H1 (cell line): ENCODE data around the gene SMG7. TPM values are rescaled to one million over a fixed set of nuclear protein-coding genes. Genes with fewer than 3 reads are reported as not detected.

Experiments used
- CTCF ChIA-PET: fragments of 300-600 bp; sonication (Branson Sonifier 250); formaldehyde crosslinking; loops from one replicate; lab custom pipeline; 2021; ENCODE audit not compliant: partially characterized antibody; lab: Charles Lee
- POLR2A ChIA-PET: fragments of 300-600 bp; sonication (Branson Sonifier 250); formaldehyde crosslinking; loops from one replicate; lab custom pipeline; 2021; ENCODE audit warnings: inconsistent platforms; ENCODE audit not compliant: partially characterized antibody; lab: Charles Lee
- DNase-seq, 2 experiments: peaks; one replicate each; pipeline versions ENCODE4 v3.0.0 to v3.0.0-alpha.2; 2010 to 2022; ENCODE audit warnings: low spot score in 2 of 2, low read depth in 1 of 2, mixed read lengths in 1 of 2
- FAIRE-seq: peaks from 2 replicates; lab custom pipeline; 2011; peaks lifted over from hg19 to GRCh38; lab: Jason Lieb, UNC
- H2AFZ ChIP-seq: 2 replicates; pipeline ENCODE4 v1.8.1; 2012; ENCODE audit warnings: low read length, inconsistent platforms
- H2AK5ac ChIP-seq: 2 replicates; pipeline ENCODE4 v1.6.1; 2013; ENCODE audit warnings: low read depth, low read length
- H2BK120ac ChIP-seq: replicated peaks from 2 replicates; pipeline ENCODE3; 2013; ENCODE audit warnings: low read depth, low read length, inconsistent platforms
- H2BK12ac ChIP-seq: 2 replicates; pipeline ENCODE4 v1.6.1; 2013; ENCODE audit warnings: low read depth, low read length
- H2BK15ac ChIP-seq: 2 replicates; pipeline ENCODE4 v1.6.1; 2013; ENCODE audit warnings: low read length
- H2BK20ac ChIP-seq: 2 replicates; pipeline ENCODE4 v1.6.1; 2013; ENCODE audit warnings: low read length
- H2BK5ac ChIP-seq: 2 replicates; pipeline ENCODE4 v1.6.1; 2013; ENCODE audit warnings: low read depth, low read length
- H3K14ac ChIP-seq: 2 replicates; pipeline ENCODE4 v1.6.1; 2013; ENCODE audit warnings: inconsistent platforms; ENCODE audit not compliant: insufficient read length
- H3K18ac ChIP-seq: 2 replicates; pipeline ENCODE4 v1.6.1; 2013; ENCODE audit warnings: low read length; ENCODE audit errors: extremely low read depth
- H3K23ac ChIP-seq: 2 replicates; pipeline ENCODE4 v1.6.1; 2013; ENCODE audit warnings: inconsistent platforms; ENCODE audit not compliant: insufficient read length
- H3K23me2 ChIP-seq: 2 replicates; pipeline ENCODE4 v1.6.1; 2013; ENCODE audit warnings: low read depth, low read length
- H3K27ac ChIP-seq: 2 replicates; pipeline ENCODE4 v1.6.1; 2011; ENCODE audit warnings: low read depth, low read length, inconsistent platforms
- H3K27me3 ChIP-seq, 4 experiments: replicated peaks in 1 of 4; 1 replicate in 1 of 4; 2 replicates in 3 of 4; pipeline versions ENCODE4 v1.6.1 to v1.8.1; 2011 to 2013; ENCODE audit warnings: low read length in 3 of 4, mild to moderate bottlenecking in 3 of 4, inconsistent platforms in 2 of 4, mixed read lengths in 2 of 4, moderate library complexity in 1 of 4; ENCODE audit not compliant: control insufficient read depth in 3 of 4, insufficient read depth in 3 of 4; ENCODE audit errors: extremely low read depth in 1 of 4
- H3K36me3 ChIP-seq, 4 experiments: 2 replicates each; pipeline versions ENCODE4 v1.6.1 to v1.8.1; 2011 to 2013; ENCODE audit warnings: mild to moderate bottlenecking in 4 of 4, low read length in 3 of 4, moderate library complexity in 2 of 4, control low read depth in 1 of 4, inconsistent platforms in 1 of 4; ENCODE audit not compliant: insufficient read depth in 4 of 4, control insufficient read depth in 2 of 4
- H3K4ac ChIP-seq: replicated peaks from 2 replicates; pipeline ENCODE3; 2013; ENCODE audit warnings: low read length, low read depth, mixed read lengths, inconsistent platforms; ENCODE audit not compliant: insufficient read length
- H3K4me1 ChIP-seq, 4 experiments: replicated peaks in 1 of 4; 1 replicate in 1 of 4; 2 replicates in 3 of 4; pipeline versions ENCODE4 v1.6.1 to v1.8.1; 2011 to 2013; ENCODE audit warnings: low read length in 3 of 4, inconsistent platforms in 2 of 4, mixed read lengths in 1 of 4; ENCODE audit not compliant: insufficient read depth in 4 of 4, control insufficient read depth in 3 of 4
- H3K4me2 ChIP-seq, 2 experiments: 2 replicates each; pipeline versions ENCODE4 v1.6.1 to v1.8.1; 2011 to 2013; ENCODE audit warnings: low read depth in 2 of 2, low read length in 2 of 2, control low read depth in 1 of 2, inconsistent platforms in 1 of 2, mild to moderate bottlenecking in 1 of 2; ENCODE audit not compliant: insufficient read depth in 1 of 2
- H3K4me3 ChIP-seq, 4 experiments: fragments of 200-600, 300-600 bp in 1 of 4; sonication (generic), shearing (Covaris generic), sonication (Bioruptor Twin) in 1 of 4; 2 replicates each; pipeline versions ENCODE4 v1.5.1 to v1.8.1; 2011 to 2016; ENCODE audit warnings: low read length in 4 of 4, low read depth in 3 of 4, control low read depth in 2 of 4, inconsistent platforms in 2 of 4, mild to moderate bottlenecking in 2 of 4, mixed read lengths in 1 of 4, moderate library complexity in 1 of 4; ENCODE audit not compliant: insufficient read depth in 2 of 4; ENCODE audit errors: extremely low read depth in 1 of 4
- H3K56ac ChIP-seq: replicated peaks from 2 replicates; pipeline ENCODE3; 2013; ENCODE audit warnings: low read depth, mild to moderate bottlenecking, mixed read lengths, low read length, inconsistent platforms; ENCODE audit not compliant: insufficient read length
- H3K79me1 ChIP-seq: 2 replicates; pipeline ENCODE4 v1.6.1; 2013; ENCODE audit warnings: low read depth, low read length, control low read depth
- H3K79me2 ChIP-seq, 2 experiments: 2 replicates each; pipeline versions ENCODE4 v1.6.1 to v1.8.1; 2012 to 2013; ENCODE audit warnings: low read length in 2 of 2, mild to moderate bottlenecking in 2 of 2, inconsistent platforms in 1 of 2; ENCODE audit not compliant: insufficient read depth in 2 of 2, control insufficient read depth in 1 of 2
- H3K9ac ChIP-seq, 4 experiments: replicated peaks in 1 of 4; 1 replicate in 1 of 4; 2 replicates in 3 of 4; pipeline versions ENCODE4 v1.6.1 to v1.8.1; 2011 to 2013; ENCODE audit warnings: low read depth in 3 of 4, low read length in 3 of 4, control low read depth in 2 of 4, mild to moderate bottlenecking in 2 of 4, moderate library complexity in 2 of 4, inconsistent platforms in 1 of 4; ENCODE audit errors: extremely low read depth in 1 of 4
- H3K9me3 ChIP-seq, 2 experiments: 2 replicates each; pipeline versions ENCODE4 v1.6.1 to v1.8.1; 2012 to 2013; ENCODE audit warnings: mild to moderate bottlenecking in 2 of 2, moderate library complexity in 2 of 2, control low read depth in 1 of 2, inconsistent platforms in 1 of 2, low read depth in 1 of 2, low read length in 1 of 2, mixed read lengths in 1 of 2; ENCODE audit not compliant: insufficient read depth in 2 of 2
- H4K20me1 ChIP-seq, 2 experiments: replicated peaks in 1 of 2; 2 replicates each; pipeline versions ENCODE3 to v1.8.1; 2011 to 2013; ENCODE audit warnings: inconsistent platforms in 2 of 2, low read length in 2 of 2, mild to moderate bottlenecking in 1 of 2; ENCODE audit not compliant: insufficient read depth in 2 of 2, control insufficient read depth in 1 of 2
- H4K5ac ChIP-seq: 2 replicates; pipeline ENCODE4 v1.6.1; 2013; ENCODE audit warnings: low read length, low read depth, mixed read lengths, inconsistent platforms; ENCODE audit not compliant: insufficient read length
- H4K8ac ChIP-seq: 2 replicates; pipeline ENCODE4 v1.8.0; 2013; ENCODE audit warnings: mild to moderate bottlenecking, moderate library complexity, low read length, inconsistent platforms; ENCODE audit not compliant: insufficient read depth; ENCODE audit errors: extremely low read depth
- H4K91ac ChIP-seq: replicated peaks from 2 replicates; pipeline ENCODE3; 2013; ENCODE audit warnings: low read length, mixed read lengths, inconsistent platforms; ENCODE audit not compliant: insufficient read length
- ATF2 ChIP-seq: IDR thresholded peaks from 2 replicates; pipeline ENCODE4 v1.6.1; 2012; ENCODE audit warnings: low read length, inconsistent platforms
- CREB1 ChIP-seq: IDR thresholded peaks from 2 replicates; pipeline ENCODE4 v1.6.1; 2012; ENCODE audit warnings: inconsistent platforms
- FOSL1 ChIP-seq: IDR thresholded peaks from 2 replicates; pipeline ENCODE4 v1.6.1; 2011; ENCODE audit warnings: mild to moderate bottlenecking, low read depth, low read length, moderate library complexity; ENCODE audit not compliant: insufficient read depth
- HDAC6 ChIP-seq: IDR thresholded peaks from one replicate; pipeline ENCODE4 v1.7.1; 2012; ENCODE audit warnings: low read depth, mild to moderate bottlenecking, inconsistent platforms, low read length, moderate library complexity
- JUN ChIP-seq: IDR thresholded peaks from 2 replicates; pipeline ENCODE4 v1.6.1; 2011; ENCODE audit warnings: low read depth, mild to moderate bottlenecking, improper control_type of control experiment, low read length
- JUND ChIP-seq: IDR thresholded peaks from 2 replicates; pipeline ENCODE4 v1.6.1; 2011; ENCODE audit warnings: mild to moderate bottlenecking, improper control_type of control experiment, low read length
- KDM4A ChIP-seq: IDR thresholded peaks from one replicate; pipeline ENCODE4 v1.7.1; 2012; ENCODE audit warnings: low read depth, mild to moderate bottlenecking, moderate library complexity, low read length, inconsistent platforms; ENCODE audit not compliant: severe bottlenecking
- KDM5A ChIP-seq: fragments of 200-600 bp; IDR thresholded peaks from 2 replicates; pipeline ENCODE4 v1.7.1; 2012; ENCODE audit warnings: mild to moderate bottlenecking, low read length, inconsistent platforms, mixed read lengths
- POLR2AphosphoS5 ChIP-seq: IDR thresholded peaks from 2 replicates; pipeline ENCODE4 v1.6.1; 2011; ENCODE audit warnings: low read depth, low read length
- RFX5 ChIP-seq: IDR thresholded peaks from 2 replicates; pipeline ENCODE4 v1.6.1; 2011; ENCODE audit warnings: low read depth, low read length, improper control_type of control experiment, borderline replicate concordance
- SP1 ChIP-seq: IDR thresholded peaks from 2 replicates; pipeline ENCODE4 v1.6.1; 2011; ENCODE audit warnings: low read depth, low read length
- SP4 ChIP-seq: IDR thresholded peaks from 2 replicates; pipeline ENCODE4 v1.6.1; 2012; ENCODE audit warnings: low read length, inconsistent platforms
- TAF1 ChIP-seq: IDR thresholded peaks from 2 replicates; pipeline ENCODE4 v1.6.1; 2011; ENCODE audit warnings: mild to moderate bottlenecking, low read depth, low read length
- TEAD4 ChIP-seq: IDR thresholded peaks from 2 replicates; pipeline ENCODE4 v1.6.1; 2012; ENCODE audit warnings: low read depth, low read length, inconsistent platforms, mixed read lengths
- WGBS, 2 experiments: shearing (Covaris generic) in 1 of 2; methylation state at CpG; one replicate each; pipeline versions ENCODE4 v1.1.6 to v1.1.7; 2013 to 2015; ENCODE audit warnings: low lambda C conversion rate in 2 of 2, mixed read lengths in 2 of 2, inconsistent platforms in 1 of 2, low coverage in 1 of 2, missing lambda C conversion rate in 1 of 2; ENCODE audit not compliant: insufficient replicate concordance in 2 of 2, insufficient coverage in 1 of 2, insufficient read length in 1 of 2; ENCODE audit errors: extremely low coverage in 1 of 2, missing lambda C conversion rate in 1 of 2; 5-methylcytosine and 5-hydroxymethylcytosine counted together
- polyA plus RNA-seq, 7 experiments: library from polyadenylated mRNA; depleted of rRNA in 3 of 7; stranded (reverse) in 5 of 7; unstranded in 2 of 7; fragments of >200 nt in 5 of 7; fragments of 200-250 nt in 2 of 7; gene quantifications; 1 replicate in 5 of 7; 2 replicates in 1 of 7; 4 replicates in 1 of 7; pipeline versions ENCODE4 v1.2.1 to v1.2.3, GENCODE V29; 2011 to 2013; ENCODE audit warnings: missing spikeins in 2 of 7, mixed read lengths in 2 of 7
- total RNA-seq: library from RNA; stranded (reverse); fragmentation: NEBNext Ultra II Directional; extraction: Animal tissue kit (Norgen Biotek cat#: 25700); gene quantifications from 2 replicates; pipeline ENCODE4 v1.2.1, GENCODE V29; 2021

Gene SMG7
- total and polyA plus RNA-seq, 2 of the 8 experiments (the other 6 are each of a cell fraction or from before 2014, with no cell fraction given): 39.3 to 65.6 TPM

DNA sequence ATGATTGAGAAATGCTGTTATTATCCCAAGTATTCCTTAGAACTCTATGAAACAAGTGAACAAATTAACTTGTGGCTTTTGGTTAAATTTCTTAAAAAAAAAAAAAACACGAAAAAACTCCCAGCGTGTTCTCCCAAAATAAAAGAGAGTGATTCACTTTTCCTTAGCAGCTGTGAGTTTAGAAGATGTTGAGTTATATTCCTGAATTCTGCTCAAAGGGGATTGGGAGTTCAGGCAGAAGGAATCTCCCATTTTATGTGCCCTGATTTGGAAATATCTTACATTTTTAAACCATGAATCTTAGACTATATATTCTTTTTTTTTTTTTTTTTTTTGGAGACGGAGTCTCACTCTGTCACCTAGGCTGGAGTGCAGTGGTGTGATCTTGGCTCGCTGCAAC lies 34.3 kb downstream of the SMG7 start:
- peaks cover 0 to 91% of the 10 kb centered on the region in 2 experiments; a peak in 2 of 4 replicates for H3K79me2 ChIP-seq
- no peaks in the 10 kb centered on the region for H3K36me3 ChIP-seq
- TF ChIP-seq KDM4A: no peak
- no peak for TF ChIP-seq SP1
- no peak for TF ChIP-seq JUND
- TF ChIP-seq KDM5A: no peak
- no peak for TF ChIP-seq JUN
- TF ChIP-seq POLR2AphosphoS5: no peak
- TF ChIP-seq CREB1: no peak
- TF ChIP-seq TEAD4: no peak
- no peak for TF ChIP-seq HDAC6
- TF ChIP-seq TAF1: no peak
- no peak for TF ChIP-seq SP4
- TF ChIP-seq RFX5: no peak
- TF ChIP-seq ATF2: no peak
- TF ChIP-seq FOSL1: no peak

More for the DNA sequence above, 34.3 kb downstream of the SMG7 start:
- DNase-seq: no peak
- H4K8ac ChIP-seq: no peak overlapping the region
- H3K4me3 ChIP-seq: no peak overlapping the region
- no peak overlapping the region for H2BK5ac ChIP-seq
- H2AFZ ChIP-seq: no peak overlapping the region
- no peak overlapping the region for H2BK12ac ChIP-seq
- no peak overlapping the region for H2AK5ac ChIP-seq
- no peaks in the 10 kb centered on the region for H3K23me2 ChIP-seq
- H2BK120ac ChIP-seq: no peak overlapping the region
- no peak overlapping the region for H3K4ac ChIP-seq
- no peaks in the 10 kb centered on the region for H3K9me3 ChIP-seq
- no peak overlapping the region for H3K27ac ChIP-seq
- H4K20me1 ChIP-seq: peaks cover 3 to 4% of the 10 kb centered on the region in 2 experiments
- H3K23ac ChIP-seq: no peak overlapping the region
- H3K56ac ChIP-seq: no peak overlapping the region
- no peak overlapping the region for H3K18ac ChIP-seq
- no peak overlapping the region for H3K14ac ChIP-seq
- no peak overlapping the region for H2BK20ac ChIP-seq
- WGBS, 2 experiments: 82% methylated on average over 3 of the region's 4 CpGs; no CpG with 5 or more reads in 1 of the 2 experiments
- ChIA-PET CTCF (interaction anchor here (0.6 to 1.1 kb wide), 2 partner anchors 21 to 90 kb away, joined by 3 read pairs; no protein-coding TSS in a partner anchor), POLR2A (no interaction called here)
- H3K9ac ChIP-seq: no peak overlapping the region
- FAIRE-seq: no peak
- H4K91ac ChIP-seq: no peak overlapping the region
- no peaks in the 10 kb centered on the region for H3K27me3 ChIP-seq
- no peak overlapping the region for H3K4me2 ChIP-seq
- no peak overlapping the region for H2BK15ac ChIP-seq
- H3K79me1 ChIP-seq: no peaks in the 10 kb centered on the region; the same call in 1 of the 2 replicates
- peaks cover 0 to 3% (median 0%) of the 10 kb centered on the region in 4 experiments; a peak in 2 of 7 replicates for H3K4me1 ChIP-seq
- H4K5ac ChIP-seq: no peak overlapping the region
